ENCODE results near the gene SMTNL1.

DNA sequence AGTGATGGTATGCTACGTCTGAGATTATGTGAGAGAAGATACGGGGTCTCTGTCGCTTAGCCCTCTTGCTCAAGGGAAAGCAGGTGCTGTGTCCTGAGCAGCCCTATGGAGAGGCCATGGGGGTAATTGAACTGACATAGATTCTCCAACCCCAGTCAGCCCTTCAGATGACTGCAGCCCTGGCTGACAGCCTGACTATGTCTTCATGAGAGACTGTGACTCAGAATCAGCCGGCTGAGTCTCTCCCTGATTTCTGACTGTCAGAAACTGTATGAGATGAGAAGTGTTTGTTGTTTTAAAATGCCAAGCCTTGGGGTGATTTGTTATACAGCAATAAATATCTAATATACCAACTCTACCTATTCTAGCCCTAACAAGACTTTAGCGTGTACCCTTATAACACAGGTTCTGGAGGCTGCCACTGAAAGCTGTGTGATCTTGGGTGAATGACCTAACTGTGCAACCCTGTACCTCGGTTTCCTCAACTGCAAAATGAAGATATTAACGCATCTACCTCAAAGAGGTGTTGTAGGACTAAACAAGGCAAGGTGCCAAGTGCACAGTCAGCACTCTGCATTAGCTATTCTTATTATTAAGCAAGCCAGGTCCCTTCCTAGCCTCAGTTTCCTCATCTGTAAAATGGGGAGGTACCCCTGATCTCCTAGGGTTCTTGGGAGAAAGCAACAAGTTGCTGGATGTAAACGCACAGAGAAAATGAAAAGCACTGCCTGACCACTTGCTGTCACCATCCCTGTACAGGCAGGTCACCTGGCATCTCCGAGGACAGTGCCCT is 46.7 kb upstream of the SMTNL1 start:
- TF ChIP-seq, protein P1, sequence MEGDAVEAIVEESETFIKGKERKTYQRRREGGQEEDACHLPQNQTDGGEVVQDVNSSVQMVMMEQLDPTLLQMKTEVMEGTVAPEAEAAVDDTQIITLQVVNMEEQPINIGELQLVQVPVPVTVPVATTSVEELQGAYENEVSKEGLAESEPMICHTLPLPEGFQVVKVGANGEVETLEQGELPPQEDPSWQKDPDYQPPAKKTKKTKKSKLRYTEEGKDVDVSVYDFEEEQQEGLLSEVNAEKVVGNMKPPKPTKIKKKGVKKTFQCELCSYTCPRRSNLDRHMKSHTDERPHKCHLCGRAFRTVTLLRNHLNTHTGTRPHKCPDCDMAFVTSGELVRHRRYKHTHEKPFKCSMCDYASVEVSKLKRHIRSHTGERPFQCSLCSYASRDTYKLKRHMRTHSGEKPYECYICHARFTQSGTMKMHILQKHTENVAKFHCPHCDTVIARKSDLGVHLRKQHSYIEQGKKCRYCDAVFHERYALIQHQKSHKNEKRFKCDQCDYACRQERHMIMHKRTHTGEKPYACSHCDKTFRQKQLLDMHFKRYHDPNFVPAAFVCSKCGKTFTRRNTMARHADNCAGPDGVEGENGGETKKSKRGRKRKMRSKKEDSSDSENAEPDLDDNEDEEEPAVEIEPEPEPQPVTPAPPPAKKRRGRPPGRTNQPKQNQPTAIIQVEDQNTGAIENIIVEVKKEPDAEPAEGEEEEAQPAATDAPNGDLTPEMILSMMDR (IDR thresholded peaks at IDR 0.05), result no peak
- no peak for TF ChIP-seq POLR2A (IDR thresholded peaks at IDR 0.05)

Data from thyroid gland (tissue), 4 donors.